ENCODE results near the gene CELF1. TPM values are rescaled to one million over a fixed set of nuclear protein-coding genes. Genes with fewer than 3 reads are reported as not detected.
A peak's percentile ranks its signal among the peaks of the same experiment; 100 is the strongest.

Gene CELF1
- total and polyA plus RNA-seq, 9 of the 15 experiments (the other 6 are each of a cell fraction or from before 2014, with no cell fraction given) = 11.3 to 142 (median 77.4) TPM

DNA sequence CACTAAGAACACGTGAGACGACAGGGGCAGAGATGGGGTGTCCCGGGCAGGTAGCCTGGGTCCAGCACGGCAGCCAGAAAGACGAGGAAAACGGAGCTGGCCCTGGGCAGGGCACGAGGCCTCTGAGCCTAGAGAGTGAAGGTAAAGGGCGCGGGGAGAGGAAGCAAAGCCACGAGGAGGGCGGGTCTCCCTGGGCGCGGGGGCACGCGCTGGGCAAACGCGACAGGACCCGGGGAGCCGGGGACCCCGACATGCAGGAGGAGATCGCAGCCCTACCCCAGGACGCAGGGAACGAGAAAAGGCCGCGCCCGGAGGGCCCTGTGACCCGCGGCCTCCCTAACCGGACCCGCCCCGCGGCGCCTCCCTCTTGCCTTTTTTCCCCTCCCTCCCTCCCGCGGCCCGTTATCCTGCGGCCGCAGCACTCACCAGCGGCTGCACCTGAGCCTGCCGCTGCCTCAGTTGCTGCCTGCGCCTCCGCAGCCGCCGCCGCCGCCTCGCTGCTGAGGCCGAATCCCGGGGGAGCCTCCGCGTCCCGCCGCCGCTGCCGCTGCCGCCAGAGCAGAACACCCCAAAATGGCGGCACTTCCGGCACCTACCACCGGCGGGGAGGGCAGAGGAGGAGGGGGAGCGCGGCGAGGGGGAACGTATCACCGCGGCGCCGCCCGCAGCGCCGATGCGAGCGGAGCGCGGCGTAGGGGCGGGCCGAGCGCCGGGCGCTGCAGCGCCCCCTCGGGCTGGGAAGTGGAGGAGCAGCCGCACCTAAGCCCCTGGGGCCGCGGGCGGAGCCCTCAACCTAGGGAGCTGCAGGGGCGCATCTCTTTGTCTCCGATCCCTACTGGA is at the start of gene CELF1 (continued):
- TF ChIP-seq, protein P1, sequence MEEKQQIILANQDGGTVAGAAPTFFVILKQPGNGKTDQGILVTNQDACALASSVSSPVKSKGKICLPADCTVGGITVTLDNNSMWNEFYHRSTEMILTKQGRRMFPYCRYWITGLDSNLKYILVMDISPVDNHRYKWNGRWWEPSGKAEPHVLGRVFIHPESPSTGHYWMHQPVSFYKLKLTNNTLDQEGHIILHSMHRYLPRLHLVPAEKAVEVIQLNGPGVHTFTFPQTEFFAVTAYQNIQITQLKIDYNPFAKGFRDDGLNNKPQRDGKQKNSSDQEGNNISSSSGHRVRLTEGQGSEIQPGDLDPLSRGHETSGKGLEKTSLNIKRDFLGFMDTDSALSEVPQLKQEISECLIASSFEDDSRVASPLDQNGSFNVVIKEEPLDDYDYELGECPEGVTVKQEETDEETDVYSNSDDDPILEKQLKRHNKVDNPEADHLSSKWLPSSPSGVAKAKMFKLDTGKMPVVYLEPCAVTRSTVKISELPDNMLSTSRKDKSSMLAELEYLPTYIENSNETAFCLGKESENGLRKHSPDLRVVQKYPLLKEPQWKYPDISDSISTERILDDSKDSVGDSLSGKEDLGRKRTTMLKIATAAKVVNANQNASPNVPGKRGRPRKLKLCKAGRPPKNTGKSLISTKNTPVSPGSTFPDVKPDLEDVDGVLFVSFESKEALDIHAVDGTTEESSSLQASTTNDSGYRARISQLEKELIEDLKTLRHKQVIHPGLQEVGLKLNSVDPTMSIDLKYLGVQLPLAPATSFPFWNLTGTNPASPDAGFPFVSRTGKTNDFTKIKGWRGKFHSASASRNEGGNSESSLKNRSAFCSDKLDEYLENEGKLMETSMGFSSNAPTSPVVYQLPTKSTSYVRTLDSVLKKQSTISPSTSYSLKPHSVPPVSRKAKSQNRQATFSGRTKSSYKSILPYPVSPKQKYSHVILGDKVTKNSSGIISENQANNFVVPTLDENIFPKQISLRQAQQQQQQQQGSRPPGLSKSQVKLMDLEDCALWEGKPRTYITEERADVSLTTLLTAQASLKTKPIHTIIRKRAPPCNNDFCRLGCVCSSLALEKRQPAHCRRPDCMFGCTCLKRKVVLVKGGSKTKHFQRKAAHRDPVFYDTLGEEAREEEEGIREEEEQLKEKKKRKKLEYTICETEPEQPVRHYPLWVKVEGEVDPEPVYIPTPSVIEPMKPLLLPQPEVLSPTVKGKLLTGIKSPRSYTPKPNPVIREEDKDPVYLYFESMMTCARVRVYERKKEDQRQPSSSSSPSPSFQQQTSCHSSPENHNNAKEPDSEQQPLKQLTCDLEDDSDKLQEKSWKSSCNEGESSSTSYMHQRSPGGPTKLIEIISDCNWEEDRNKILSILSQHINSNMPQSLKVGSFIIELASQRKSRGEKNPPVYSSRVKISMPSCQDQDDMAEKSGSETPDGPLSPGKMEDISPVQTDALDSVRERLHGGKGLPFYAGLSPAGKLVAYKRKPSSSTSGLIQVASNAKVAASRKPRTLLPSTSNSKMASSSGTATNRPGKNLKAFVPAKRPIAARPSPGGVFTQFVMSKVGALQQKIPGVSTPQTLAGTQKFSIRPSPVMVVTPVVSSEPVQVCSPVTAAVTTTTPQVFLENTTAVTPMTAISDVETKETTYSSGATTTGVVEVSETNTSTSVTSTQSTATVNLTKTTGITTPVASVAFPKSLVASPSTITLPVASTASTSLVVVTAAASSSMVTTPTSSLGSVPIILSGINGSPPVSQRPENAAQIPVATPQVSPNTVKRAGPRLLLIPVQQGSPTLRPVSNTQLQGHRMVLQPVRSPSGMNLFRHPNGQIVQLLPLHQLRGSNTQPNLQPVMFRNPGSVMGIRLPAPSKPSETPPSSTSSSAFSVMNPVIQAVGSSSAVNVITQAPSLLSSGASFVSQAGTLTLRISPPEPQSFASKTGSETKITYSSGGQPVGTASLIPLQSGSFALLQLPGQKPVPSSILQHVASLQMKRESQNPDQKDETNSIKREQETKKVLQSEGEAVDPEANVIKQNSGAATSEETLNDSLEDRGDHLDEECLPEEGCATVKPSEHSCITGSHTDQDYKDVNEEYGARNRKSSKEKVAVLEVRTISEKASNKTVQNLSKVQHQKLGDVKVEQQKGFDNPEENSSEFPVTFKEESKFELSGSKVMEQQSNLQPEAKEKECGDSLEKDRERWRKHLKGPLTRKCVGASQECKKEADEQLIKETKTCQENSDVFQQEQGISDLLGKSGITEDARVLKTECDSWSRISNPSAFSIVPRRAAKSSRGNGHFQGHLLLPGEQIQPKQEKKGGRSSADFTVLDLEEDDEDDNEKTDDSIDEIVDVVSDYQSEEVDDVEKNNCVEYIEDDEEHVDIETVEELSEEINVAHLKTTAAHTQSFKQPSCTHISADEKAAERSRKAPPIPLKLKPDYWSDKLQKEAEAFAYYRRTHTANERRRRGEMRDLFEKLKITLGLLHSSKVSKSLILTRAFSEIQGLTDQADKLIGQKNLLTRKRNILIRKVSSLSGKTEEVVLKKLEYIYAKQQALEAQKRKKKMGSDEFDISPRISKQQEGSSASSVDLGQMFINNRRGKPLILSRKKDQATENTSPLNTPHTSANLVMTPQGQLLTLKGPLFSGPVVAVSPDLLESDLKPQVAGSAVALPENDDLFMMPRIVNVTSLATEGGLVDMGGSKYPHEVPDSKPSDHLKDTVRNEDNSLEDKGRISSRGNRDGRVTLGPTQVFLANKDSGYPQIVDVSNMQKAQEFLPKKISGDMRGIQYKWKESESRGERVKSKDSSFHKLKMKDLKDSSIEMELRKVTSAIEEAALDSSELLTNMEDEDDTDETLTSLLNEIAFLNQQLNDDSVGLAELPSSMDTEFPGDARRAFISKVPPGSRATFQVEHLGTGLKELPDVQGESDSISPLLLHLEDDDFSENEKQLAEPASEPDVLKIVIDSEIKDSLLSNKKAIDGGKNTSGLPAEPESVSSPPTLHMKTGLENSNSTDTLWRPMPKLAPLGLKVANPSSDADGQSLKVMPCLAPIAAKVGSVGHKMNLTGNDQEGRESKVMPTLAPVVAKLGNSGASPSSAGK (IDR thresholded peaks at IDR 0.05) = peak; percentile 83
- TF ChIP-seq KDM2B (CRISPR knock-in tag; IDR thresholded peaks at IDR 0.05) (no peak), KLF10 (CRISPR knock-in tag; IDR thresholded peaks at IDR 0.05) (no peak), SNRNP70 (optimal IDR thresholded peaks at IDR 0.05; ENCODE audit: low read depth, low read length) (no peak), TCF3 (CRISPR knock-in tag; IDR thresholded peaks at IDR 0.05) (no peak; the same call in none of the 2 replicates), MECOM (CRISPR knock-in tag; IDR thresholded peaks at IDR 0.05) (no peak)
- TF ChIP-seq, protein P2, sequence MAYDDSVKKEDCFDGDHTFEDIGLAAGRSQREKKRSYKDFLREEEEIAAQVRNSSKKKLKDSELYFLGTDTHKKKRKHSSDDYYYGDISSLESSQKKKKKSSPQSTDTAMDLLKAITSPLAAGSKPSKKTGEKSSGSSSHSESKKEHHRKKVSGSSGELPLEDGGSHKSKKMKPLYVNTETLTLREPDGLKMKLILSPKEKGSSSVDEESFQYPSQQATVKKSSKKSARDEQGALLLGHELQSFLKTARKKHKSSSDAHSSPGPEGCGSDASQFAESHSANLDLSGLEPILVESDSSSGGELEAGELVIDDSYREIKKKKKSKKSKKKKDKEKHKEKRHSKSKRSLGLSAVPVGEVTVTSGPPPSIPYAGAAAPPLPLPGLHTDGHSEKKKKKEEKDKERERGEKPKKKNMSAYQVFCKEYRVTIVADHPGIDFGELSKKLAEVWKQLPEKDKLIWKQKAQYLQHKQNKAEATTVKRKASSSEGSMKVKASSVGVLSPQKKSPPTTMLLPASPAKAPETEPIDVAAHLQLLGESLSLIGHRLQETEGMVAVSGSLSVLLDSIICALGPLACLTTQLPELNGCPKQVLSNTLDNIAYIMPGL (CRISPR knock-in tag; IDR thresholded peaks at IDR 0.05) = peak; percentile 47
- TF ChIP-seq, protein P3, sequence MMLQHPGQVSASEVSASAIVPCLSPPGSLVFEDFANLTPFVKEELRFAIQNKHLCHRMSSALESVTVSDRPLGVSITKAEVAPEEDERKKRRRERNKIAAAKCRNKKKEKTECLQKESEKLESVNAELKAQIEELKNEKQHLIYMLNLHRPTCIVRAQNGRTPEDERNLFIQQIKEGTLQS (IDR thresholded peaks at IDR 0.05) = no peak
- TF ChIP-seq, protein P3 (CRISPR knock-in tag; conservative IDR thresholded peaks at IDR 0.05) = 0 out of 2 replicates have a peak, but pooled peaks have one; percentile 21
- TF ChIP-seq, protein P4, sequence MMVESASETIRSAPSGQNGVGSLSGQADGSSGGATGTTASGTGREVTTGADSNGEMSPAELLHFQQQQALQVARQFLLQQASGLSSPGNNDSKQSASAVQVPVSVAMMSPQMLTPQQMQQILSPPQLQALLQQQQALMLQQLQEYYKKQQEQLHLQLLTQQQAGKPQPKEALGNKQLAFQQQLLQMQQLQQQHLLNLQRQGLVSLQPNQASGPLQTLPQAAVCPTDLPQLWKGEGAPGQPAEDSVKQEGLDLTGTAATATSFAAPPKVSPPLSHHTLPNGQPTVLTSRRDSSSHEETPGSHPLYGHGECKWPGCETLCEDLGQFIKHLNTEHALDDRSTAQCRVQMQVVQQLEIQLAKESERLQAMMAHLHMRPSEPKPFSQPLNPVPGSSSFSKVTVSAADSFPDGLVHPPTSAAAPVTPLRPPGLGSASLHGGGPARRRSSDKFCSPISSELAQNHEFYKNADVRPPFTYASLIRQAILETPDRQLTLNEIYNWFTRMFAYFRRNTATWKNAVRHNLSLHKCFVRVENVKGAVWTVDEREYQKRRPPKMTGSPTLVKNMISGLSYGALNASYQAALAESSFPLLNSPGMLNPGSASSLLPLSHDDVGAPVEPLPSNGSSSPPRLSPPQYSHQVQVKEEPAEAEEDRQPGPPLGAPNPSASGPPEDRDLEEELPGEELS (CRISPR knock-in tag; IDR thresholded peaks at IDR 0.05; ENCODE audit: borderline replicate concordance) = peak; percentile 38; the same call in 1 of the 2 replicates
